ENCODE measurements around the gene ABL1.
"Not testable (repeated sequence)": the region's sequence is repeated elsewhere in the genome, so short reads cannot be mapped to it uniquely, and the experiment has no call there.

The ABL1 gene

GRCh38 chr9:130910041-130910440, 75.0 kb downstream of the ABL1 start:
- not testable (repeated sequence) for H3K36me3 ChIP-seq (ENCODE audit: control insufficient read depth, insufficient read depth, low read length); H3K27ac ChIP-seq (ENCODE audit: low read depth, low read length); H3K27me3 ChIP-seq (ENCODE audit: control insufficient read depth, insufficient read depth, low read length); H3K4me3 ChIP-seq (ENCODE audit: low read depth, low read length); H3K9me3 ChIP-seq (ENCODE audit: control insufficient read depth, insufficient read depth, low read depth, low read length); H3K9ac ChIP-seq (ENCODE audit: low read length)
- H3K4me1 ChIP-seq (ENCODE audit: control insufficient read depth, insufficient read depth, low read length): peaks cover 18% of the 10 kb centered on the region

- H3K4me3 ChIP-seq (ENCODE audit: low read depth, low read length); H3K36me3 ChIP-seq (ENCODE audit: control insufficient read depth, insufficient read depth, low read length); H3K9ac ChIP-seq (ENCODE audit: low read length); H3K27ac ChIP-seq (ENCODE audit: low read depth, low read length); H3K9me3 ChIP-seq (ENCODE audit: control insufficient read depth, insufficient read depth, low read depth, low read length); H3K27me3 ChIP-seq (ENCODE audit: control insufficient read depth, insufficient read depth, low read length): not testable (repeated sequence)
- peaks cover 18% of the 10 kb centered on the region for H3K4me1 ChIP-seq (ENCODE audit: control insufficient read depth, insufficient read depth, low read length)
These were observed 75.6 kb downstream of the ABL1 start for GRCh38 chr9:130910670-130911069.

DNA sequence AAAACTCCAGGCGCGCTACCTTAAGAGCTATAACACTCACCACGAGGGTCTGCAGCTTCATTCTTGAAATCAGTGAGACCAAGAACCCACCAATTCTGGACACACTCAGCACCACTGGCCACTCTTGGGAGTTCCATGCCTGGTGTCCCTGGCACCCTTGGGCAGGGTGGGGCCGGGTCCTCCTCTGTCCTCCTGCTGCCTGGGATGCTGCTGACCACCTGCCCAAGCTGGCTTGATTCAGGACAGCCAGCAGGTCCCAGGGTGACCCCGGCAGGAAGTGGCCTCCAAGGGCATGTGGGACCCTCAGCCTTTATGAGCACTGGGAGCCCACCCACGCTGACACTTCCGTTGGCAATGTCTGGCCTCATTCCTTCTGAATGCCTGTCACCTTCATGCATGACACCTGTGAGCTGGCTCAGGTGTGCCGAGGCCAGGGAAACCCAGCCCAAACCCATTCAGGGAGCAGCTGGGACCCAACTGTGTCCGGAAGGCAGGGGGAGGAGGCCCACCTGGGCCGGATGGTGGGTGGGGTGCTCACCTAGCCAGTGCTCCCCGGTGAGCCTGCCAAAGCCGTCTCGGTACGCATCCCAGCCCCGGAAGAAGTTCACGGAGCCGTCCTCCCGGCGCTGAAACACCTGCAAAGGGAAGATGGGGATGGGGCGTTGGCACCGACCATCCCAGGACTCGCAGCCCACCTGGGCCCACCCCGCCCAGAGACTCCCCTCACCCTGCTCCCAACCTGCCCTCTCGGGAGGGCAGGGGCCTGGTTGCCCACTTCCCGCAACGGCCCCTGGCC, 76.4 kb downstream of the ABL1 start:
- Histone ChIP-seq H3K27ac (ENCODE audit: low read depth, low read length) (no peak overlapping the region), H3K36me3 (ENCODE audit: control insufficient read depth, insufficient read depth, low read length) (no peaks in the 10 kb centered on the region), H3K9ac (ENCODE audit: low read length) (no peak overlapping the region), H3K4me1 (ENCODE audit: control insufficient read depth, insufficient read depth, low read length) (peaks cover 17% of the 10 kb centered on the region), H3K9me3 (ENCODE audit: control insufficient read depth, insufficient read depth, low read depth, low read length) (no peaks in the 10 kb centered on the region), H3K27me3 (ENCODE audit: control insufficient read depth, insufficient read depth, low read length) (no peaks in the 10 kb centered on the region), H3K4me3 (ENCODE audit: low read depth, low read length) (no peak overlapping the region)

DNA sequence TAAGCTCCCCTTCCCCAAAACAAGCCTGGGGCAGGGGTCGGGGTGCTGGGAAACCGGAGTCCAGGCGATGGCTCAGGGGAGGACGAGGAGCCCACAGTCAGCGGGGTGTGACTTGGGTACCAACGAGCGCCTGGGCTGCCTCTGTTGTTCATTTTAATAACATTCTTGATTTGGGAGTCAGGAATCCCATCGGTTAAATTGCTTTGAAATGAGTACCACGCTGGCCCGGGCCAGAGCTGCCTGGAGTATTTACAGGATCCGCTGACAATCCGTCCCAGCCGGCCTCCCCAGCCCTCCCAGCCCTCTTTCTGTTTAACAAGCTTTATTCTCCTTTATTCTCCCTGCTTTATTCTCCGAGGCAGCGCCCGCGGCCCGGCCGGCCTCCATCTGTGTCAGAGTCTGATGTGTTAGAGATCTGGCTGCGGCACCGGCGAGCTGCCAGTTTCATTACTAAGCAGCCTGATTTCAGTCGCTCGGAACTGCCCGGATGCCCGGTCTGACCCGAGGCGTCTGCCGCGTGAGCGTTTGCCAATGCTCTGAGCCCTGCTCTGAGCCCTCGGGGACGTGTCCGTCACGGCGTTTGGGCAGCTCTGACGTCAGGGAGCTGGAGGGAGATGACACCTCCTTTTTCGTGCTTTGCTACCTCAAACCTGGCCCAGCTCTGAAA, 78.0 kb downstream of the ABL1 start:
- Histone ChIP-seq H3K4me1 (ENCODE audit: control insufficient read depth, insufficient read depth, low read length) (peaks cover 15% of the 10 kb centered on the region), H3K27ac (ENCODE audit: low read depth, low read length) (no peak overlapping the region), H3K27me3 (ENCODE audit: control insufficient read depth, insufficient read depth, low read length) (no peaks in the 10 kb centered on the region), H3K9me3 (ENCODE audit: control insufficient read depth, insufficient read depth, low read depth, low read length) (no peaks in the 10 kb centered on the region), H3K9ac (ENCODE audit: low read length) (no peak overlapping the region), H3K4me3 (ENCODE audit: low read depth, low read length) (no peak overlapping the region), H3K36me3 (ENCODE audit: control insufficient read depth, insufficient read depth, low read length) (no peaks in the 10 kb centered on the region)

GRCh38 chr9:130913599-130914416, 78.8 kb downstream of the ABL1 start:
- H3K36me3 ChIP-seq (ENCODE audit: control insufficient read depth, insufficient read depth, low read length): no peaks in the 10 kb centered on the region
- H3K27ac ChIP-seq (ENCODE audit: low read depth, low read length): no peak overlapping the region
- H3K9ac ChIP-seq (ENCODE audit: low read length): no peak overlapping the region
- peaks cover 15% of the 10 kb centered on the region for H3K4me1 ChIP-seq (ENCODE audit: control insufficient read depth, insufficient read depth, low read length)
- H3K27me3 ChIP-seq (ENCODE audit: control insufficient read depth, insufficient read depth, low read length): no peaks in the 10 kb centered on the region
- no peaks in the 10 kb centered on the region for H3K9me3 ChIP-seq (ENCODE audit: control insufficient read depth, insufficient read depth, low read depth, low read length)
- H3K4me3 ChIP-seq (ENCODE audit: low read depth, low read length): no peak overlapping the region

GRCh38 chr9:130914417-130915095, 79.5 kb downstream of the ABL1 start:
- Histone ChIP-seq H3K9me3 (ENCODE audit: control insufficient read depth, insufficient read depth, low read depth, low read length) (no peaks in the 10 kb centered on the region), H3K4me3 (ENCODE audit: low read depth, low read length) (no peak overlapping the region), H3K36me3 (ENCODE audit: control insufficient read depth, insufficient read depth, low read length) (no peaks in the 10 kb centered on the region), H3K27me3 (ENCODE audit: control insufficient read depth, insufficient read depth, low read length) (no peaks in the 10 kb centered on the region), H3K27ac (ENCODE audit: low read depth, low read length) (no peak overlapping the region), H3K4me1 (ENCODE audit: control insufficient read depth, insufficient read depth, low read length) (peaks cover 15% of the 10 kb centered on the region), H3K9ac (ENCODE audit: low read length) (no peak overlapping the region)

GRCh38 chr9:130915096-130915447, 80.0 kb downstream of the ABL1 start:
- no peak overlapping the region for H3K27ac ChIP-seq (ENCODE audit: low read depth, low read length)
- H3K9me3 ChIP-seq (ENCODE audit: control insufficient read depth, insufficient read depth, low read depth, low read length): no peaks in the 10 kb centered on the region
- no peak overlapping the region for H3K9ac ChIP-seq (ENCODE audit: low read length)
- no peak overlapping the region for H3K4me3 ChIP-seq (ENCODE audit: low read depth, low read length)
- no peaks in the 10 kb centered on the region for H3K36me3 ChIP-seq (ENCODE audit: control insufficient read depth, insufficient read depth, low read length)
- H3K27me3 ChIP-seq (ENCODE audit: control insufficient read depth, insufficient read depth, low read length): no peaks in the 10 kb centered on the region
- peaks cover 15% of the 10 kb centered on the region for H3K4me1 ChIP-seq (ENCODE audit: control insufficient read depth, insufficient read depth, low read length)

DNA sequence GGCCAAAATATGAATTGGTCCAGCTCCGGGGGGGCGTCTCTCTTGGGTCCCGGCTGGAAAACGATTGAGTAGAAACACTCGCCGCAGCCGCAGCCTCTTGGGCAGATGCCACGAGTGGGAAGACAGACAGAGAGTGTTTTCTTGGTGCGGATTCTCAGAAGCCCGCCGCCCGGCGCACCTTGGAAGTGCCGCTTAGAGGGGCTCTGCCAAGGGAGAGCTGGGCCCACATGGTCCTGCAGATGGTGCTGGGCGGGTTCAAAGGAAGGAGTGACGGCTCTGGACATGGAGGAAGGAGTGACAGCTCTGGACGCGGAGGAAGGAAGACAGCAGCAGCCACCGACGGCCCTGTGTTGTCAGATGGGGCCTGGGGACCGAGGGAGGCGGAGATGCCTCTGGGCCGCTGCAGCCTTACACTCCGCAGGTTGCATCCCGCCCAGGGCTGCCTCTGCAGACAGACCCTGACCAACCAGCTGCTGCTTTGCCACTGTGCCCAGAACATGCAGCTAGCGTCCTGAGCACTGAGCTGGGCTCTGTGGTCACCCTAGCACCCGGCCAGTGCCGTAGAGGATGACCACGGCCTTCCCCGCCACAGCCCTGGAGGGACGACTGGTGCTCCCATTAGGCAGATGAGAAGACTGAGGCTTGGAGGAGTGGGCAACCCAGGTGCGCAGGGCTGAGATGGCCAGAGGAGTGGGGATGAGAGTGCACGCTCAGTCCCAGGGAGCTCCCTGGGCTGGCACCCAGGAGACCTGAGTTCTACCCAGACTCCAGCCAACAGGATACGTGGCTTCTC, 82.3 kb downstream of the ABL1 start:
- no peaks in the 10 kb centered on the region for H3K36me3 ChIP-seq (ENCODE audit: control insufficient read depth, insufficient read depth, low read length)
- no peak overlapping the region for H3K9ac ChIP-seq (ENCODE audit: low read length)
- no peaks in the 10 kb centered on the region for H3K9me3 ChIP-seq (ENCODE audit: control insufficient read depth, insufficient read depth, low read depth, low read length)
- H3K27ac ChIP-seq (ENCODE audit: low read depth, low read length): no peak overlapping the region
- H3K4me1 ChIP-seq (ENCODE audit: control insufficient read depth, insufficient read depth, low read length): peaks cover 17% of the 10 kb centered on the region
- no peak overlapping the region for H3K4me3 ChIP-seq (ENCODE audit: low read depth, low read length)
- no peaks in the 10 kb centered on the region for H3K27me3 ChIP-seq (ENCODE audit: control insufficient read depth, insufficient read depth, low read length)

DNA sequence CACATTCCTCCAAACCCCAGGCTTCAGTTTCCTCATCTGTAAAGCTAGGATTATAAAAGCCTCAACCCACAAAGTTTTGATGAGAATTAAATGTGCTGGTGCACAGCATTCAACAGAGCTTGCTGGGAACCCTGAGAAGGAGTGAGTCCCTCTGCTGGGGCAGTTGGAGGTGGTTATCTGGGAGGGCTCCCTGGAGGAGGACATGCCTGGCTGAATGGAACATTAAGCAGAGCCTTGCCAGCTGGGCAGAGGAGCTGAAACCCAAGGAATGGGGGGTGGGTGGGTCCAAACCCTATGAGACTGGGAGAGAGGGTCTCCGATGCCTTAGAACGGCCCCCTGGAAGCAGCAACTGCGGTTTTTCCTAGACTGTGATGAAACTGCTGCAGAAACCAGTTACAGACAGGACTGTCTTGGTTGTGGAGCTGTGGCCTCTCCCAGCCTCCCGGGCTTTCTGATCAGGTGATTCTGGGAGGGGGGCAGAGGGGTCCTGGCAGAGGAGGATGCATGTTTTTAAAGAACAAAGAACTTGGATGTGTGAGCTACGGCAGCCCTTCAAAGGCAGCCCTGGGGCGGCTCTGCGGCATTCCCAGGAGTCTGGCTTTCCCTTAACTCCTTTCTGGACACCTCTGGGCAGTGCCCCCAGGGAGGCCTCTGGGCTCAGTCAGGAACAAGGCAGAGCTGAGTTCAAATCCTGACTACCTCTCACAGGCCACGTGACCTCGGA, 83.2 kb downstream of the ABL1 start:
- Histone ChIP-seq H3K27me3 (ENCODE audit: control insufficient read depth, insufficient read depth, low read length) (no peaks in the 10 kb centered on the region), H3K4me3 (ENCODE audit: low read depth, low read length) (no peak overlapping the region), H3K27ac (ENCODE audit: low read depth, low read length) (no peak overlapping the region), H3K9me3 (ENCODE audit: control insufficient read depth, insufficient read depth, low read depth, low read length) (no peaks in the 10 kb centered on the region), H3K4me1 (ENCODE audit: control insufficient read depth, insufficient read depth, low read length) (peaks cover 23% of the 10 kb centered on the region), H3K36me3 (ENCODE audit: control insufficient read depth, insufficient read depth, low read length) (no peaks in the 10 kb centered on the region), H3K9ac (ENCODE audit: low read length) (no peak overlapping the region)
